Progenitor cell of endocrine pancreas (in vitro differentiated cells): Measurements from ENCODE around the gene NCBP2L. TPM values are rescaled to one million over a fixed set of nuclear protein-coding genes. Genes with fewer than 3 reads are reported as not detected.

Experiments
- DNase-seq: peaks from one replicate; pipeline ENCODE4 v3.0.0; 2021; ENCODE audit warnings: low spot score; ENCODE audit not compliant: unreplicated experiment
- H3K27ac Mint-ChIP-seq: 2 replicates; pipeline ENCODE4 v1.8.0; 2021; ENCODE audit warnings: mild to moderate bottlenecking, moderate library complexity, mixed read lengths
- H3K27me3 Mint-ChIP-seq: 2 replicates; pipeline ENCODE4 v1.8.0; 2021; ENCODE audit warnings: mixed read lengths
- H3K36me3 Mint-ChIP-seq: 2 replicates; pipeline ENCODE4 v1.8.0; 2022; ENCODE audit warnings: mixed read lengths; ENCODE audit not compliant: insufficient read depth
- H3K4me1 Mint-ChIP-seq: 2 replicates; pipeline ENCODE4 v1.8.0; 2021; ENCODE audit warnings: low read depth, mixed read lengths
- H3K4me3 Mint-ChIP-seq: 2 replicates; pipeline ENCODE4 v1.8.0; 2021; ENCODE audit warnings: low read depth, mild to moderate bottlenecking, moderate library complexity, mixed read lengths
- H3K9me3 Mint-ChIP-seq: 2 replicates; pipeline ENCODE4 v1.8.0; 2021; ENCODE audit warnings: low read depth, mixed read lengths
- CTCF ChIP-seq: fragments of 200-600 bp; sonication (generic); IDR thresholded peaks from one replicate; pipeline ENCODE4 v1.5.0; 2021; ENCODE audit warnings: antibody characterized with exemption, mild to moderate bottlenecking; ENCODE audit not compliant: unreplicated experiment
- total RNA-seq: library from RNA; stranded (reverse); gene quantifications from 2 replicates; pipeline ENCODE4 v1.2.1, GENCODE V29; 2021

The NCBP2L gene
- total RNA-seq, 1 donor from 2014 or later: not detected

DNA sequence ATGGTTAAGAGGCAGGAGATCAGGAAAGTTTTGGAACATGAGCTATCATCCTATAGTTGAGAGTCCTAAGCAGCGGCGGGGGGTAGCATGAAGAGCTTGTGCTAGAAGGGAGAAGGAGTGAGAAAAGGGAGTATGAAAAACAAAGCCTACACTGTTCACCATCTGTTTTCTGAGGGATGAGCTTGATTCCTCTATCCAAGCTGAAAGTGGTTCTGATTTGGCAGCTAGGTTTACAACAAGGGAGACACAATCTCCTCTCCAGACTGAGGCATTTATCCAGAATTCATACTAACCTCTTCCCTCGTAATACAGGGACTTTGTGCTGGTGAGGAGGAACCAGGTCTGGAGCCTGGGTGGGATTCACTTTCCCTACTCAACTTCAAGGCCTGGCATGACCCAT is 25.5 kb upstream of the NCBP2L start:
- no peaks in the 10 kb centered on the region for H3K36me3 Mint-ChIP-seq
- no peak for DNase-seq
- H3K9me3 Mint-ChIP-seq: no peaks in the 10 kb centered on the region
- no peak overlapping the region for H3K27ac Mint-ChIP-seq
- no peak for TF ChIP-seq CTCF
- peaks cover 16% of the 10 kb centered on the region for H3K4me1 Mint-ChIP-seq
- no peak overlapping the region for H3K4me3 Mint-ChIP-seq
- H3K27me3 Mint-ChIP-seq: peaks cover 14% of the 10 kb centered on the region

GRCh38 chrX:107752714-107753113 is 24.8 kb upstream of the NCBP2L start:
- no peak for TF ChIP-seq CTCF
- H3K4me1 Mint-ChIP-seq: peaks cover 10% of the 10 kb centered on the region
- H3K27ac Mint-ChIP-seq: no peak overlapping the region
- H3K36me3 Mint-ChIP-seq: no peaks in the 10 kb centered on the region
- no peak for DNase-seq
- H3K9me3 Mint-ChIP-seq: no peaks in the 10 kb centered on the region
- no peak overlapping the region for H3K4me3 Mint-ChIP-seq
- peaks cover 15% of the 10 kb centered on the region for H3K27me3 Mint-ChIP-seq

- no peaks in the 10 kb centered on the region for H3K9me3 Mint-ChIP-seq
- no peak overlapping the region for H3K27ac Mint-ChIP-seq
- no peak for TF ChIP-seq CTCF
- H3K36me3 Mint-ChIP-seq: no peaks in the 10 kb centered on the region
- H3K27me3 Mint-ChIP-seq: peaks cover 18% of the 10 kb centered on the region
- no peak overlapping the region for H3K4me3 Mint-ChIP-seq
- no peak for DNase-seq
- H3K4me1 Mint-ChIP-seq: peaks cover 5% of the 10 kb centered on the region
Observed at GRCh38 chrX:107753187-107753586, 24.3 kb upstream of the NCBP2L start.

- H3K4me1 Mint-ChIP-seq: no peaks in the 10 kb centered on the region
- TF ChIP-seq CTCF: no peak
Observed at GRCh38 chrX:107755721-107756120, 21.8 kb upstream of the NCBP2L start.

GRCh38 chrX:107758231-107758766 is 19.2 kb upstream of the NCBP2L start:
- DNase-seq: no peak
- Mint-ChIP-seq H3K4me3 (no peak overlapping the region), H3K27ac (no peak overlapping the region), H3K9me3 (peaks cover 3% of the 10 kb centered on the region), H3K27me3 (peaks cover 26% of the 10 kb centered on the region), H3K36me3 (no peaks in the 10 kb centered on the region), H3K4me1 (peaks cover 3% of the 10 kb centered on the region)
- no peak for TF ChIP-seq CTCF

More at GRCh38 chrX:107755721-107756120, 21.8 kb upstream of the NCBP2L start:
- Mint-ChIP-seq H3K4me3 (no peak overlapping the region), H3K9me3 (no peaks in the 10 kb centered on the region), H3K27ac (no peak overlapping the region), H3K27me3 (peaks cover 27% of the 10 kb centered on the region), H3K36me3 (no peaks in the 10 kb centered on the region)
- no peak for DNase-seq
